AG09319 (cell line): ENCODE results near the gene IL1RAPL1.

Experiments
- DNase-seq: peaks from one replicate; pipeline ENCODE4 v3.0.0-alpha.2; 2010; ENCODE audit warnings: low read depth; ENCODE audit errors: extremely low read depth
- CTCF ChIP-seq: IDR thresholded peaks from 2 replicates; pipeline ENCODE4 v1.5.1; 2011; ENCODE audit warnings: low read depth, mild to moderate bottlenecking, inconsistent platforms, low read length, moderate library complexity

IL1RAPL1 gene

GRCh38 chrX:29890004-29890403, 1302.8 kb downstream of the IL1RAPL1 start:
- DNase-seq = no peak
- no peak for TF ChIP-seq CTCF

DNA sequence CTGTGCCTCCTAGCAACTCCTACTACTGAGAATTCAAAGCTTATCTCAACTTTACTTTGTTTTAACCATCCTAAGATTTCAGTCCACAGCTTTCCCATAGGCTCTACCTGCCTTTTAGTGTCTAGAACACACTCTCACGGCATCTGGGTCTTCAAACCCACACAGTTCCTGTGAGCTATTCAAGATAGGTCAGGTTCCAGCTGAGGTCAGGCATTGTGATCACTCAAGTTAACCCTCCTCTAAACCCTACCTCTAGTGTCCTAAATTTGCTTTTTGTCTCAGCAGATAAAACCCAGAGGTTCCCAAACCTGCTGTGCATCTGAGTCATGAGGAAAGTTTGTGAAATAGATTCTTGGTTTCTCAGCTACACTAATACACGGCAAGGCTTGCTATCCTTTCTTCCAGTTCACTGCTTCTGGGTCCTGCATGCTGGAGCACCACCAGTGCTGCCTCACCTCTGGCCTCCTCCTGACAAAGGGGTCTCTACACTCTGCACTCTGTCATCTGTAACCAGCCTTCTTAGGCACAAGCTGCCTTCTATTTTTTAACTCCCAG, 1303.5 kb downstream of the IL1RAPL1 start:
- no peak for TF ChIP-seq CTCF
- no peak for DNase-seq

GRCh38 chrX:29902004-29902403, 1314.8 kb downstream of the IL1RAPL1 start:
- DNase-seq = no peak
- no peak for TF ChIP-seq CTCF

- no peak for DNase-seq
- peak; percentile 45 for TF ChIP-seq CTCF
Observed at GRCh38 chrX:29903360-29903759, 1316.1 kb downstream of the IL1RAPL1 start.

DNA sequence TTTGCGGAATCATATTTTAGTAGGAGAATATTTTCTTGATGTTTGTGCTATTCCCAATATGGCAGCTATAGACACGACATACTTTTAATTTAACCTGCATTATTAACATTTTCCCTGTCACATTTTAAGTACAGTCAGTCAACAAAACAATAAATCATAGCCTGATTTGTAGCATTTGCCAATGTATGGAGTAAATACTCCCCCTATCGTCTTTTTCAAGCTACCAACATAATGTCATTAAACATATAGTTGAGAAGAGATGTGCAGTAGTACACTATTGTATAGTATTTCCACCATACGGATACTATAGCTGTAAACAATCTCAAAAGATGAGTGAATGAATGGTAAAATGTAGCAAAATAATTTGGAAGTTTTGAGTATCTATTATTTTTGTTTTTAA, 1324.4 kb downstream of the IL1RAPL1 start:
- peak; percentile 4 for TF ChIP-seq CTCF

DNA sequence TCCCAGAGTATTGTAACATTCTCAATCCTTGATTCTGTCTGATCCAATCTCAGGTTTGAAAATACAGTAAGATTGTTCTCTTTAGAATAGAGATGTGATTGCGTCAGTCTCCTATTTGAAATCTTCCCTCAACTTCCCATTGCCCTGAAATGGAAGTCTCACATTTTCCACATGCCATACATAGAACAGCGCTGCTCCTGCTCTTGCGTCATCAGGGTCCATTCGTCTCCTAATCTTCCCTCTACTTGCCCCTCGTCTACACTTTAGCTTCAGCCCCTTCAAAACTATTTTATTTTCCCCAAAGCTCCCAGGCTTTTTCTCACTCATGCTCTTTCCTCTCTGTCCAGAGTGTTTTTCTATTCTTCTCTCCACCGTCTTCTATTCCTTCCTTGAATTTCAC, 1326.4 kb downstream of the IL1RAPL1 start:
- no peak for TF ChIP-seq CTCF
- DNase-seq = no peak

More for the DNA sequence above, 1324.4 kb downstream of the IL1RAPL1 start:
- DNase-seq = no peak

GRCh38 chrX:29922607-29923006, 1335.4 kb downstream of the IL1RAPL1 start:
- no peak for TF ChIP-seq CTCF

More at GRCh38 chrX:29922607-29923006, 1335.4 kb downstream of the IL1RAPL1 start:
- no peak for DNase-seq
